NT2/D1 (cell line): Measurements from ENCODE around the gene TTC23.

Experiments
- DNase-seq: peaks from one replicate; pipeline ENCODE4 v3.0.0-alpha.2; 2011; ENCODE audit warnings: low read depth, low spot score
- H3K27me3 ChIP-seq: 2 replicates; pipeline ENCODE4 v1.6.0; 2011; ENCODE audit warnings: mild to moderate bottlenecking; ENCODE audit not compliant: insufficient read length, insufficient read depth
- H3K36me3 ChIP-seq: 2 replicates; pipeline ENCODE4 v1.6.1; 2011; ENCODE audit warnings: mild to moderate bottlenecking, low read length, mixed read lengths; ENCODE audit not compliant: insufficient read depth, insufficient read length
- H3K4me1 ChIP-seq: 2 replicates; pipeline ENCODE4 v1.5.1; 2011; ENCODE audit not compliant: insufficient read depth, insufficient read length
- H3K4me3 ChIP-seq: 2 replicates; pipeline ENCODE4 v1.5.1; 2011; ENCODE audit warnings: low read depth; ENCODE audit not compliant: insufficient read length
- H3K9ac ChIP-seq: 2 replicates; pipeline ENCODE4 v1.6.0; 2011; ENCODE audit warnings: low read depth; ENCODE audit not compliant: insufficient read length
- H3K9me3 ChIP-seq: 2 replicates; pipeline ENCODE4 v1.5.1; 2011; ENCODE audit warnings: mild to moderate bottlenecking, low read length; ENCODE audit not compliant: insufficient read depth
- SUZ12 ChIP-seq: IDR thresholded peaks from 2 replicates; pipeline ENCODE4 v1.6.1; 2011; ENCODE audit not compliant: insufficient read length, insufficient read depth; ENCODE audit errors: extremely low read depth
- YY1 ChIP-seq: IDR thresholded peaks from 2 replicates; pipeline ENCODE4 v1.6.1; 2011; ENCODE audit not compliant: insufficient read length, insufficient read depth
- ZNF274 ChIP-seq: IDR thresholded peaks from 2 replicates; pipeline ENCODE4 v1.6.1; 2011; ENCODE audit warnings: mild to moderate bottlenecking, low read depth, low read length

TTC23 gene

DNA sequence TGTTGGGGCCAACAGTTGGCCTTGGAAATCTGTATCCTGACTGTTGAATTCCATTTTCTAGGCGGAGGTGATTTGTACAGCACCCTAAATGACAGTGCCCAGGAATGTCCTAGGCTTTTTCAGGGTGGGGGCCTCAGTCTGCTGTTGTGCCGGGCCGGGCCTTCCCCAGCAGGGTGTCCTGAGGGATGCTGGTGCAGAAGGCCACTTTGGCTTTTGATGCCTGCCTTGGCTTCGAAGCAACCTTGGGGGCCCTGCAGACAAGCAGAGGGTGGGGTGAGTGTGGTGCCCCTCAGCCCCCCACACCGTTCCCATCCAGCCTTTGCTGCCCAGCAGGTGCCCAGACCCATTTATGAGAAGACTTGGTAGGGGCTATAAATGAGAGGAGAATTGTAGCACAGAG, 111.5 kb downstream of the TTC23 start:
- Histone ChIP-seq H3K4me3 (no peak overlapping the region), H3K27me3 (no peaks in the 10 kb centered on the region), H3K9me3 (no peaks in the 10 kb centered on the region), H3K36me3 (peaks cover 53% of the 10 kb centered on the region), H3K9ac (no peak overlapping the region), H3K4me1 (peaks cover 4% of the 10 kb centered on the region)
- no peak for DNase-seq
- no peak for TF ChIP-seq SUZ12
- no peak for TF ChIP-seq YY1
- TF ChIP-seq ZNF274, result no peak

DNA sequence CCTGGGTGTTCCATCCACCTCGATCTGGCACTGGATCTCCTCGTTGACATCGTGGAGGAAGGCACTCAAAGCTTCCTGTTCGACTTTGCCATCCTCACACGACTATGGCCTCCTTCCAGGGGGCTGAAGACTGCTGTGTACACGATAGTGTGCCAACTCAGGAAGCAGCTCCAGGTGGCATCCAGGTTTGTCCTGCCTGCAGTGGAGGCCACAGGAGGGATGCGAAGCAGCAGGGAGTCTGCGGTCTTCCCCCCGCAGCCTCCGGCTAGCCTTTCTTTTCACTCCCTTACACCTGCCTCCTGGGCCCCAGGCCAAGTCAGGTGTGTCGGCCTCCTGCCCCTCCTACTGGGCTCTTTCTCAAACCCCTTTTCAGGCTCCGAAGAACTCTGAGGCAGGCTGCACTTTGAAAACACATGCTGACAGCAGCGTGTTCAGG, 112.3 kb downstream of the TTC23 start:
- H3K27me3 ChIP-seq, result no peaks in the 10 kb centered on the region
- DNase-seq, result no peak
- peaks cover 60% of the 10 kb centered on the region for H3K36me3 ChIP-seq
- no peaks in the 10 kb centered on the region for H3K9me3 ChIP-seq
- H3K4me1 ChIP-seq, result peaks cover 4% of the 10 kb centered on the region
- no peak overlapping the region for H3K9ac ChIP-seq
- TF ChIP-seq ZNF274, result no peak
- TF ChIP-seq SUZ12, result no peak
- TF ChIP-seq YY1, result no peak
- no peak overlapping the region for H3K4me3 ChIP-seq

GRCh38 chr15:99135194-99135593, 114.2 kb downstream of the TTC23 start:
- no peak for DNase-seq
- no peaks in the 10 kb centered on the region for H3K9me3 ChIP-seq
- H3K4me1 ChIP-seq, result peaks cover 4% of the 10 kb centered on the region
- H3K27me3 ChIP-seq, result no peaks in the 10 kb centered on the region
- H3K36me3 ChIP-seq, result peaks cover 80% of the 10 kb centered on the region
- H3K4me3 ChIP-seq, result no peak overlapping the region
- TF ChIP-seq ZNF274 (no peak), YY1 (no peak), SUZ12 (no peak)
- H3K9ac ChIP-seq, result no peak overlapping the region

DNA sequence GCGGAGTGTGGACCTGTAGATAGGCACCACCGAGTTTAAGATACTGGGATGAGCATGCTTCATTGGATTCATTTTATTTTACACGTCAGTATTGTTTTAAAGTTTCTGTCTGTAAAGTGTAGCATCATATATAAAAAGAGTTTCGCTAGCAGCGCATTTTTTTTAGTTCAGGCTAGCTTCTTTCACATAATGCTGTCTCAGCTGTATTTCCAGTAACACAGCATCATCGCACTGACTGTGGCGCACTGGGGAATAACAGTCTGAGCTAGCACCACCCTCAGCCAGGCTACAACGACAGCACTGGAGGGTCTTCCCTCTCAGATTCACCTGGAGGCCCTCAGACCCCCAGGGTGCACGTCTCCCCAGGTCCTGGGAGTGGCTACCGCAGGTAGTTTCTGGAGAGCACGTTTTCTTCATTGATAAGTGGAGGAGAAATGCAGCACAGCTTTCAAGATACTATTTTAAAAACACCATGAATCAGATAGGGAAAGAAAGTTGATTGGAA, 115.0 kb downstream of the TTC23 start:
- Histone ChIP-seq H3K36me3 (peaks cover 88% of the 10 kb centered on the region), H3K4me1 (peaks cover 4% of the 10 kb centered on the region), H3K9me3 (no peaks in the 10 kb centered on the region), H3K4me3 (no peak overlapping the region), H3K27me3 (no peaks in the 10 kb centered on the region), H3K9ac (no peak overlapping the region)
- DNase-seq, result no peak
- TF ChIP-seq YY1 (no peak), SUZ12 (no peak), ZNF274 (no peak)

- Histone ChIP-seq H3K9ac (no peak overlapping the region), H3K4me1 (no peaks in the 10 kb centered on the region), H3K36me3 (peaks cover 92% of the 10 kb centered on the region), H3K27me3 (no peaks in the 10 kb centered on the region), H3K4me3 (no peak overlapping the region), H3K9me3 (no peaks in the 10 kb centered on the region)
- DNase-seq, result no peak
- no peak for TF ChIP-seq SUZ12
- TF ChIP-seq ZNF274, result no peak
- TF ChIP-seq YY1, result no peak
Measured at GRCh38 chr15:99132634-99133287, 116.6 kb downstream of the TTC23 start.

GRCh38 chr15:99132122-99132521, 117.3 kb downstream of the TTC23 start:
- no peak for DNase-seq
- Histone ChIP-seq H3K27me3 (no peaks in the 10 kb centered on the region), H3K4me3 (no peak overlapping the region), H3K9ac (no peak overlapping the region), H3K36me3 (peaks cover 92% of the 10 kb centered on the region), H3K9me3 (no peaks in the 10 kb centered on the region), H3K4me1 (no peaks in the 10 kb centered on the region)
- TF ChIP-seq ZNF274, result no peak
- TF ChIP-seq YY1, result no peak
- no peak for TF ChIP-seq SUZ12

- peaks cover 92% of the 10 kb centered on the region for H3K36me3 ChIP-seq
- no peaks in the 10 kb centered on the region for H3K4me1 ChIP-seq
- no peak overlapping the region for H3K9ac ChIP-seq
- TF ChIP-seq ZNF274 (no peak), SUZ12 (no peak), YY1 (no peak)
- no peak overlapping the region for H3K4me3 ChIP-seq
- DNase-seq, result no peak
- no peaks in the 10 kb centered on the region for H3K27me3 ChIP-seq
- H3K9me3 ChIP-seq, result no peaks in the 10 kb centered on the region
Measured at GRCh38 chr15:99131441-99132023, 117.8 kb downstream of the TTC23 start.
